CD14-positive monocyte (primary cell): ENCODE results near the gene KRTAP2-2. TPM values are rescaled to one million over a fixed set of nuclear protein-coding genes. Genes with fewer than 3 reads are reported as not detected.

Experiments
- DNase-seq, 3 donors: peaks; one replicate each; pipeline ENCODE4 v3.0.0-alpha.2; 2011 to 2022
- H2AFZ ChIP-seq: 2 replicates; pipeline ENCODE4 v1.6.0; 2012; ENCODE audit warnings: mild to moderate bottlenecking, low read depth, low read length, inconsistent platforms; ENCODE audit not compliant: insufficient read depth, poor library complexity, severe bottlenecking
- H3K27ac ChIP-seq, 2 donors: 1 replicate in 1 of 2; 2 replicates in 1 of 2; pipeline ENCODE4 v1.5.1; 2012 to 2013; ENCODE audit warnings: low read length in 2 of 2, control low read depth in 1 of 2, inconsistent platforms in 1 of 2, low read depth in 1 of 2, mild to moderate bottlenecking in 1 of 2
- H3K27me3 ChIP-seq, 2 donors: one replicate each; pipeline versions ENCODE4 v1.6.0 to v1.6.1; 2011 to 2013; ENCODE audit warnings: low read length in 2 of 2; ENCODE audit not compliant: control insufficient read depth in 2 of 2, insufficient read depth in 2 of 2
- H3K36me3 ChIP-seq, 2 donors: replicated peaks in 1 of 2; 1 replicate in 1 of 2; 2 replicates in 1 of 2; pipeline versions ENCODE4 v1.5.1 to v1.6.1; 2012 to 2013; ENCODE audit warnings: low read length in 2 of 2, control low read depth in 1 of 2, inconsistent platforms in 1 of 2, mild to moderate bottlenecking in 1 of 2; ENCODE audit not compliant: insufficient read depth in 2 of 2, control insufficient read depth in 1 of 2
- H3K4me1 ChIP-seq, 2 donors: 1 replicate in 1 of 2; 2 replicates in 1 of 2; pipeline versions ENCODE4 v1.5.1 to v1.6.1; 2012 to 2013; ENCODE audit warnings: low read length in 2 of 2, control low read depth in 1 of 2, inconsistent platforms in 1 of 2, mild to moderate bottlenecking in 1 of 2, moderate library complexity in 1 of 2; ENCODE audit not compliant: insufficient read depth in 2 of 2, control insufficient read depth in 1 of 2
- H3K4me2 ChIP-seq: replicated peaks from 2 replicates; pipeline ENCODE3; 2012; ENCODE audit warnings: low read length, moderate library complexity, mild to moderate bottlenecking; ENCODE audit not compliant: poor library complexity, severe bottlenecking; ENCODE audit errors: extremely low read depth
- H3K4me3 ChIP-seq, 3 experiments: fragments of 200-600 bp in 1 of 3; sonication (generic) in 1 of 3; replicated peaks in 1 of 3; 1 replicate in 2 of 3; 2 replicates in 1 of 3; pipeline ENCODE4 v1.5.1; 2011 to 2013; ENCODE audit warnings: low read length in 3 of 3, mild to moderate bottlenecking in 3 of 3, control low read depth in 2 of 3, low read depth in 2 of 3, inconsistent platforms in 1 of 3, moderate library complexity in 1 of 3
- H3K79me2 ChIP-seq: 2 replicates; pipeline ENCODE4 v1.6.0; 2012; ENCODE audit warnings: mild to moderate bottlenecking, control low read depth, inconsistent platforms, low read length, moderate library complexity; ENCODE audit not compliant: insufficient read depth
- H3K9ac ChIP-seq: 2 replicates; pipeline ENCODE4 v1.6.0; 2017; ENCODE audit warnings: low read length, mild to moderate bottlenecking; ENCODE audit not compliant: insufficient read depth, poor library complexity, severe bottlenecking
- H3K9me3 ChIP-seq, 2 donors: replicated peaks in 1 of 2; 1 replicate in 1 of 2; 2 replicates in 1 of 2; pipeline versions ENCODE4 v1.5.1 to v1.6.1; 2012 to 2013; ENCODE audit warnings: low read length in 2 of 2, control low read depth in 1 of 2; ENCODE audit not compliant: control insufficient read depth in 1 of 2, insufficient read depth in 1 of 2
- H4K20me1 ChIP-seq: 2 replicates; pipeline ENCODE4 v1.6.0; 2012; ENCODE audit warnings: mild to moderate bottlenecking, low read length, control low read depth, moderate library complexity; ENCODE audit not compliant: insufficient read depth
- H3K27ac Mint-ChIP-seq, 7 donors: one replicate each; pipeline ENCODE4 v1.8.0; 2020; ENCODE audit warnings: mild to moderate bottlenecking in 7 of 7, mixed read lengths in 7 of 7, moderate library complexity in 6 of 7, inconsistent platforms in 2 of 7
- H3K27me3 Mint-ChIP-seq, 3 donors: one replicate each; pipeline ENCODE4 v1.8.0; 2021 to 2022; ENCODE audit warnings: low read depth in 3 of 3, mild to moderate bottlenecking in 3 of 3, mixed read lengths in 3 of 3, moderate library complexity in 3 of 3, inconsistent platforms in 1 of 3
- H3K36me3 Mint-ChIP-seq, 2 donors: one replicate each; pipeline ENCODE4 v1.8.0; 2020; ENCODE audit warnings: mixed read lengths in 2 of 2, inconsistent platforms in 1 of 2, mild to moderate bottlenecking in 1 of 2
- H3K4me1 Mint-ChIP-seq: one replicate; pipeline ENCODE4 v1.8.0; 2020; ENCODE audit warnings: mild to moderate bottlenecking, mixed read lengths
- H3K4me3 Mint-ChIP-seq, 2 donors: one replicate each; pipeline ENCODE4 v1.8.0; 2020; ENCODE audit warnings: mild to moderate bottlenecking in 2 of 2, mixed read lengths in 2 of 2, moderate library complexity in 1 of 2
- H3K9me3 Mint-ChIP-seq, 7 donors: one replicate each; pipeline ENCODE4 v1.8.0; 2020 to 2022; ENCODE audit warnings: mixed read lengths in 7 of 7, mild to moderate bottlenecking in 6 of 7, moderate library complexity in 6 of 7, inconsistent platforms in 2 of 7
- WGBS: methylation state at CpG from one replicate; pipeline ENCODE4 v1.1.5; 2013; ENCODE audit warnings: missing lambda C conversion rate; ENCODE audit not compliant: insufficient coverage; 5-methylcytosine and 5-hydroxymethylcytosine counted together
- intact Hi-C, 2 donors: fragments of 100-400 bp; cut with micrococcal nuclease; formaldehyde crosslinking; loops; one replicate each; pipeline versions ENCODE4 v1.15.0 to v1.15.1; 2023
- polyA plus RNA-seq, 3 donors: library from polyadenylated mRNA; depleted of rRNA in 1 of 3; unstranded in 2 of 3; stranded (reverse) in 1 of 3; fragments of 300-500 nt in 2 of 3; fragments of >200 nt in 1 of 3; fragmentation: Illumina TruSeq in 2 of 3; gene quantifications; 1 replicate in 2 of 3; 2 replicates in 1 of 3; pipeline ENCODE4 v1.2.3, GENCODE V29; 2012 to 2021
- TF ChIP-seq, protein P1 (sequence below): fragments of 200-600 bp; IDR thresholded peaks from one replicate; pipeline ENCODE4 v1.8.0; 2022; ENCODE audit warnings: antibody characterized with exemption, mild to moderate bottlenecking

Gene KRTAP2-2
- polyA plus RNA-seq, 3 donors: not detected

DNA sequence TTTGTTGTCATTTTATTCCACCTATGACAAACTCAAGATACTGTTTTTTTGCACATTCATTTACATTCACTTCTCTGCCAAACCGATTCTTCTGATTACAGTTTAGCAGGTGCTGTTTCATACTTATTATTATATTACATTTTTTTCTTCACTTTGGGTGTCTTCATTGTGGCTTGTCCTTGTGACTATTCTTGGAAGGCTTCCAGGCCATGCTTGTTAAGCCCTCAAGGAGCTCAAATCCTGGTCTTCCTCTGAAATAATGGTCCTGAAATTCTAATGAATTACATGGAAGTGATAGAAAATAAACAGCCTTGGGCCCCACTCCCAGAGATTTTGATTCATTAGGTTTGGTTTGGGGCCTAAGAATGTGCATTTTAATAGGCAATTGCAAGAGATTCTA, 9.3 kb upstream of the KRTAP2-2 start:
- no peak overlapping the region for H3K27ac ChIP-seq
- intact Hi-C loops: no loop called here
- no peaks in the 10 kb centered on the region for H3K79me2 ChIP-seq
- TF ChIP-seq, protein P1, sequence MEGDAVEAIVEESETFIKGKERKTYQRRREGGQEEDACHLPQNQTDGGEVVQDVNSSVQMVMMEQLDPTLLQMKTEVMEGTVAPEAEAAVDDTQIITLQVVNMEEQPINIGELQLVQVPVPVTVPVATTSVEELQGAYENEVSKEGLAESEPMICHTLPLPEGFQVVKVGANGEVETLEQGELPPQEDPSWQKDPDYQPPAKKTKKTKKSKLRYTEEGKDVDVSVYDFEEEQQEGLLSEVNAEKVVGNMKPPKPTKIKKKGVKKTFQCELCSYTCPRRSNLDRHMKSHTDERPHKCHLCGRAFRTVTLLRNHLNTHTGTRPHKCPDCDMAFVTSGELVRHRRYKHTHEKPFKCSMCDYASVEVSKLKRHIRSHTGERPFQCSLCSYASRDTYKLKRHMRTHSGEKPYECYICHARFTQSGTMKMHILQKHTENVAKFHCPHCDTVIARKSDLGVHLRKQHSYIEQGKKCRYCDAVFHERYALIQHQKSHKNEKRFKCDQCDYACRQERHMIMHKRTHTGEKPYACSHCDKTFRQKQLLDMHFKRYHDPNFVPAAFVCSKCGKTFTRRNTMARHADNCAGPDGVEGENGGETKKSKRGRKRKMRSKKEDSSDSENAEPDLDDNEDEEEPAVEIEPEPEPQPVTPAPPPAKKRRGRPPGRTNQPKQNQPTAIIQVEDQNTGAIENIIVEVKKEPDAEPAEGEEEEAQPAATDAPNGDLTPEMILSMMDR: no peak
- H3K27me3 ChIP-seq: peaks cover 18 to 19% of the 10 kb centered on the region in 2 donors
- no peak overlapping the region for H3K9ac ChIP-seq
- H3K36me3 Mint-ChIP-seq: peaks cover 0 to 2% of the 10 kb centered on the region in 2 donors
- no peak overlapping the region for H3K27ac Mint-ChIP-seq
- no peak overlapping the region for H3K4me2 ChIP-seq
- no peaks in the 10 kb centered on the region for H4K20me1 ChIP-seq
- H3K4me3 Mint-ChIP-seq: no peak overlapping the region
- no CpG with 5 or more reads among the region's 1 CpG for WGBS
- no peaks in the 10 kb centered on the region for H3K36me3 ChIP-seq
- peaks cover 12 to 22% (median 19%) of the 10 kb centered on the region in 3 donors for H3K27me3 Mint-ChIP-seq
- H2AFZ ChIP-seq: no peak overlapping the region
- H3K4me1 ChIP-seq: no peaks in the 10 kb centered on the region
- peaks cover 0 to 2% (median 0%) of the 10 kb centered on the region in 7 donors for H3K9me3 Mint-ChIP-seq
- DNase-seq: no peak
- no peaks in the 10 kb centered on the region for H3K4me1 Mint-ChIP-seq
- no peak overlapping the region for H3K4me3 ChIP-seq
- no peaks in the 10 kb centered on the region for H3K9me3 ChIP-seq

DNA sequence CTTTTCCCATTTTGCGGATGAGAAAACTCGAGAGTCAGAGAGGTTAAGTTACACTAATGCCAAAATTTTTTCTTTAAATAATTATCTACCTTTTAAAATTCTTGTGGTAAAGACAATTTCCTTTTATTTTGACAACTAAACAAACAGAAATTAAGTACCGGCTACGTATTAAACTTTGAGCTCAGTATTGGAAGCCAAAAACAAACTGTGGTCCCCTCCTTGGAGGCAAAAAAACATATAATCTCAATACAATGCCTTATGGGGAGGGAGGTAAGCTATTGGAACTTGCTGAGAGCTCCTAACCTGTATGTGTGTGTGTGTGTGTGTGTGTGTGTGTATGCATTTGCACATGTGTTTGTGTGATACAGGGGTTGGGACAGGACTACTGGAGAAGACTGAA, 8.4 kb upstream of the KRTAP2-2 start:
- no peak overlapping the region for H3K4me3 ChIP-seq
- H3K4me2 ChIP-seq: no peak overlapping the region
- Mint-ChIP-seq H3K36me3 (peaks cover 0 to 2% of the 10 kb centered on the region in 2 donors), H3K27ac (no peak overlapping the region), H3K9me3 (peaks cover 0 to 2% (median 0%) of the 10 kb centered on the region in 7 donors), H3K27me3 (peaks cover 13 to 30% (median 20%) of the 10 kb centered on the region in 3 donors), H3K4me1 (no peaks in the 10 kb centered on the region), H3K4me3 (no peak overlapping the region)
- whole genome bisulfite sequencing: no CpG with 5 or more reads among the region's 4 CpGs
- TF ChIP-seq, protein P1: no peak
- no peaks in the 10 kb centered on the region for H3K4me1 ChIP-seq
- no peaks in the 10 kb centered on the region for H3K79me2 ChIP-seq
- H3K9ac ChIP-seq: no peak overlapping the region
- H3K27ac ChIP-seq: no peak overlapping the region
- H3K36me3 ChIP-seq: no peaks in the 10 kb centered on the region
- intact Hi-C loops: no loop called here
- DNase-seq: no peak
- H2AFZ ChIP-seq: no peak overlapping the region
- no peaks in the 10 kb centered on the region for H4K20me1 ChIP-seq
- H3K9me3 ChIP-seq: no peaks in the 10 kb centered on the region
- H3K27me3 ChIP-seq: peaks cover 19 to 26% of the 10 kb centered on the region in 2 donors
